Left lung (tissue), 10 donors: ENCODE results near the gene C9orf72. TPM values are rescaled to one million over a fixed set of nuclear protein-coding genes. Genes with fewer than 3 reads are reported as not detected.

Experiments used
- ATAC-seq: fragments of 200-7000 bp; cut with Tn5 transposase; one replicate; pipeline ENCODE4 v1.9.1; 2020; ENCODE audit warnings: moderate library complexity
- DNase-seq, 4 donors: peaks; one replicate each; pipeline ENCODE4 v3.0.0-alpha.2; 2013 to 2020
- H3K27ac ChIP-seq, 2 donors: fragments of 200-600 bp; sonication (generic) in 1 of 2; one replicate each; pipeline versions ENCODE4 v1.5.0 to v1.8.0; 2020 to 2021
- H3K27me3 ChIP-seq, 2 donors: fragments of 200-600 bp; sonication (generic) in 1 of 2; one replicate each; pipeline versions ENCODE4 v1.5.0 to v1.8.0; 2020 to 2021
- H3K36me3 ChIP-seq, 2 donors: fragments of 200-600 bp; sonication (generic) in 1 of 2; one replicate each; pipeline versions ENCODE4 v1.5.0 to v1.8.0; 2020 to 2021
- H3K4me1 ChIP-seq, 2 donors: fragments of 200-600 bp; one replicate each; pipeline ENCODE4 v1.8.0; 2021
- H3K4me3 ChIP-seq, 2 donors: fragments of 200-600 bp; sonication (generic) in 1 of 2; one replicate each; pipeline versions ENCODE4 v1.5.0 to v1.8.0; 2020 to 2021; ENCODE audit warnings: mild to moderate bottlenecking in 1 of 2
- H3K9me3 ChIP-seq, 2 donors: fragments of 200-600 bp; sonication (generic) in 1 of 2; one replicate each; pipeline versions ENCODE4 v1.5.0 to v1.8.0; 2020 to 2021
- CTCF ChIP-seq, 2 donors: fragments of 200-600 bp; sonication (generic) in 1 of 2; IDR thresholded peaks; one replicate each; pipeline versions ENCODE4 v1.5.0 to v1.8.0; 2021; ENCODE audit warnings: antibody characterized with exemption in 2 of 2
- intact Hi-C, 2 donors: fragments of 100-400 bp; cut with DNase I; formaldehyde crosslinking; loops; one replicate each; pipeline versions ENCODE4 v1.11.2 to v1.14.2; 2022
- polyA plus RNA-seq, 6 donors: library from polyadenylated mRNA; unstranded; fragments of 120-200 nt; gene quantifications; one replicate each; pipeline ENCODE4 v1.2.1, GENCODE V29; 2013; ENCODE audit not compliant: insufficient read length in 6 of 6
- total RNA-seq, 2 donors: library from RNA; stranded (reverse); fragmentation: NEBNext Ultra II Directional; extraction: Animal tissue kit (Norgen Biotek cat#: 25700); gene quantifications; one replicate each; pipeline ENCODE4 v1.2.1, GENCODE V29; 2021
- donor health status: DM: no; HTN: yes; CAD: no.
- donor health status: DM: no; HTN: no; CAD: no.

Gene C9orf72
- total and polyA plus RNA-seq, 8 donors, result 17.1 to 32.4 (median 23.5) TPM

GRCh38 chr9:27582794-27583193 lies 9.5 kb upstream of the C9orf72 start:
- no peaks in the 10 kb centered on the region for H3K36me3 ChIP-seq
- H3K27me3 ChIP-seq, result no peaks in the 10 kb centered on the region
- TF ChIP-seq CTCF (IDR thresholded peaks at IDR 0.05), result no peak
- no peak overlapping the region for H3K4me3 ChIP-seq
- no peaks in the 10 kb centered on the region for H3K4me1 ChIP-seq
- intact Hi-C loops, result no loop called here
- ATAC-seq (no peak), DNase-seq (no peak)
- H3K9me3 ChIP-seq, result peaks cover 0 to 7% of the 10 kb centered on the region in 2 donors
- no peak overlapping the region for H3K27ac ChIP-seq

GRCh38 chr9:27581826-27582225 lies 8.5 kb upstream of the C9orf72 start:
- H3K27ac ChIP-seq, result peak overlapping the region in 1 of 2 donors; percentile 33
- ATAC-seq (no peak), DNase-seq (no peak)
- H3K9me3 ChIP-seq, result peaks cover 0 to 7% of the 10 kb centered on the region in 2 donors
- no peaks in the 10 kb centered on the region for H3K27me3 ChIP-seq
- intact Hi-C loops, result no loop called here
- H3K4me3 ChIP-seq, result no peak overlapping the region
- H3K4me1 ChIP-seq, result no peaks in the 10 kb centered on the region
- no peak for TF ChIP-seq CTCF (IDR thresholded peaks at IDR 0.05)
- no peaks in the 10 kb centered on the region for H3K36me3 ChIP-seq

DNA sequence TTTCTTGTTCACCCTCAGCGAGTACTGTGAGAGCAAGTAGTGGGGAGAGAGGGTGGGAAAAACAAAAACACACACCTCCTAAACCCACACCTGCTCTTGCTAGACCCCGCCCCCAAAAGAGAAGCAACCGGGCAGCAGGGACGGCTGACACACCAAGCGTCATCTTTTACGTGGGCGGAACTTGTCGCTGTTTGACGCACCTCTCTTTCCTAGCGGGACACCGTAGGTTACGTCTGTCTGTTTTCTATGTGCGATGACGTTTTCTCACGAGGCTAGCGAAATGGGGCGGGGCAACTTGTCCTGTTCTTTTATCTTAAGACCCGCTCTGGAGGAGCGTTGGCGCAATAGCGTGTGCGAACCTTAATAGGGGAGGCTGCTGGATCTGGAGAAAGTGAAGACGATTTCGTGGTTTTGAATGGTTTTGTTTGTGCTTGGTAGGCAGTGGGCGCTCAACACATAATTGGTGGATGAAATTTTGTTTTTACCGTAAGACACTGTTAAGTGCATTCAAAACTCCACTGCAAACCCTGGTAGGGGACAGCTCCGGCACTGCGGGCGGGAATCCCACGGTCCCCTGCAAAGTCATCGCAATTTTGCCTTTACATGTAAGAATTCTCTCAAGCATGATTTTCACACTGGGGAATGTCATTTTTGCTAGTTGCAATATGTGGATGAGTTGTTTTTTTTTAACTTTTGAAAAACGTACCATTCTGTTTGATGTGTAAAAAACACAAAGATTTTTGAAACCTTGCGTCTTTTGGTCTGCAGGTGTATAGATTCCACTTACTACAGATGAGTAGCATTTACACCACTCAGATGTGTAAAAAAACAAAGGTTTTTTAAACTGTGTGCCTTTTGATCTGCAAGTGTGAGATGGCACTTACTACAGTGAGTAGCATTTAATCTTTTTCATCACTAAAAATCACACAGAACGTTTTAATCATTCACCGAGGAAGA lies 631 bp upstream of the C9orf72 start:
- peak; percentile 92 to 98 (median 96) for DNase-seq
- TF ChIP-seq CTCF (IDR thresholded peaks at IDR 0.05), result peak in 1 of 2 donors; percentile 11
- Histone ChIP-seq H3K9me3 (peaks cover 0 to 7% of the 10 kb centered on the region in 2 donors), H3K4me1 (peaks cover 11 to 36% of the 10 kb centered on the region in 2 donors), H3K36me3 (no peaks in the 10 kb centered on the region), H3K4me3 (peak overlapping the region; percentile 81 to 88), H3K27ac (peak overlapping the region; percentile 99 to 100), H3K27me3 (no peaks in the 10 kb centered on the region)
- intact Hi-C loops, result no loop called here
- ATAC-seq, result peak; percentile 86

DNA sequence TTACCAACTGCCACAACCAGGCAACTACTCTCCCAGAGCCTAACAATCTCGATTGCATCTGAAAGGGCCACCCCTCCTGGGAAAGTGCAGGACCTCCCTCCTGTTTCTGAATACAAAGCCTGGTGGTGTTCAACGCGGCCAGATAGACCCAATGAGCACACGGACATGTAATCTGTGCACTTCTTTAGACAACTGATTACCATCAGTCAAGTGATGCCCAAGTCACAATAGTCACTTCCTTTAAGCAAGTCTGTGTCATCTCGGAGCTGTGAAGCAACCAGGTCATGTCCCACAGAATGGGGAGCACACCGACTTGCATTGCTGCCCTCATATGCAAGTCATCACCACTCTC lies 739 bp downstream of the C9orf72 start:
- TF ChIP-seq CTCF (IDR thresholded peaks at IDR 0.05), result no peak
- Histone ChIP-seq H3K36me3 (no peaks in the 10 kb centered on the region), H3K27me3 (no peaks in the 10 kb centered on the region), H3K4me1 (peaks cover 11 to 36% of the 10 kb centered on the region in 2 donors), H3K9me3 (no peaks in the 10 kb centered on the region), H3K4me3 (peak overlapping the region; percentile 81 to 88), H3K27ac (peak overlapping the region; percentile 99 to 100)
- ATAC-seq, result peak; percentile 45
- DNase-seq, result peak in 2 of 4 donors; percentile 51 to 54
- intact Hi-C loops, result no loop called here

- DNase-seq (peak in 1 of 4 donors; percentile 34), ATAC-seq (no peak)
- H3K9me3 ChIP-seq, result no peaks in the 10 kb centered on the region
- peaks cover 11 to 36% of the 10 kb centered on the region in 2 donors for H3K4me1 ChIP-seq
- H3K27ac ChIP-seq, result peak overlapping the region; percentile 99 to 100
- TF ChIP-seq CTCF (IDR thresholded peaks at IDR 0.05), result no peak
- intact Hi-C loops, result no loop called here
- no peaks in the 10 kb centered on the region for H3K27me3 ChIP-seq
- H3K36me3 ChIP-seq, result no peaks in the 10 kb centered on the region
- peak overlapping the region in 1 of 2 donors; percentile 81 for H3K4me3 ChIP-seq
Observed at GRCh38 chr9:27572061-27572460, 1.2 kb downstream of the C9orf72 start.
